Activated T-cell treated with anti-CD3 and anti-CD28 coated beads, Interleukin-2, amount 50 U/mL, for 24 hours (primary cell): ENCODE data around the gene KLRF1.

Experiments
- DNase-seq: peaks from one replicate; pipeline ENCODE4 v3.0.0-alpha.2; 2020
- H3K27ac Mint-ChIP-seq: 2 replicates; pipeline ENCODE4 v1.8.0; 2020; ENCODE audit warnings: mild to moderate bottlenecking, mixed read lengths
- H3K27me3 Mint-ChIP-seq: 2 replicates; pipeline ENCODE4 v1.8.0; 2020; ENCODE audit warnings: mixed read lengths
- H3K36me3 Mint-ChIP-seq: 2 replicates; pipeline ENCODE4 v1.8.0; 2020; ENCODE audit warnings: low read depth, mixed read lengths
- H3K4me1 Mint-ChIP-seq: 2 replicates; pipeline ENCODE4 v1.8.0; 2020; ENCODE audit warnings: low read depth, mixed read lengths
- H3K4me3 Mint-ChIP-seq: 2 replicates; pipeline ENCODE4 v1.8.0; 2020; ENCODE audit warnings: mild to moderate bottlenecking, moderate library complexity, mixed read lengths
- H3K9me3 Mint-ChIP-seq: 2 replicates; pipeline ENCODE4 v1.8.0; 2020; ENCODE audit warnings: mixed read lengths

The KLRF1 gene

DNA sequence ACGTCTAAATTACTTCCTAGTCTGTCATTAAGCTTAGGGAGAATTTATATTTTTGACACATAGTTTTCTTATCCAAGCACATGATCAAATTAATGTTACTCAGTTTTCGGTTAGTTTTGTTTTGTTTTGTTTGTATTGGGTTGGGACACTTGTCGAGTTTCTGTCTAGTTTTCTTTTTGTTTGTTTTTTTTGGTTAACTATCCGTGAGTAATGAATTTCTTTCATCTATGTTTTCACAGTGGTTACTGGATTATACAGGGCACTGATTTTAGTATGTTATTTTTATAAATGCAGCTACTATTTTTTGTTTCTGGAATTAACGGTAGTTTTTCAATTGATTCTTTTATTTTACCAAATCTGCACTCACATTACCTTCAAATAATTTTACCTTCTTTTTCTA, 2.7 kb downstream of the KLRF1 start:
- Mint-ChIP-seq H3K4me3 (no peak overlapping the region), H3K4me1 (no peaks in the 10 kb centered on the region), H3K27me3 (no peaks in the 10 kb centered on the region), H3K9me3 (no peaks in the 10 kb centered on the region), H3K27ac (no peak overlapping the region), H3K36me3 (no peaks in the 10 kb centered on the region)
- no peak for DNase-seq

DNA sequence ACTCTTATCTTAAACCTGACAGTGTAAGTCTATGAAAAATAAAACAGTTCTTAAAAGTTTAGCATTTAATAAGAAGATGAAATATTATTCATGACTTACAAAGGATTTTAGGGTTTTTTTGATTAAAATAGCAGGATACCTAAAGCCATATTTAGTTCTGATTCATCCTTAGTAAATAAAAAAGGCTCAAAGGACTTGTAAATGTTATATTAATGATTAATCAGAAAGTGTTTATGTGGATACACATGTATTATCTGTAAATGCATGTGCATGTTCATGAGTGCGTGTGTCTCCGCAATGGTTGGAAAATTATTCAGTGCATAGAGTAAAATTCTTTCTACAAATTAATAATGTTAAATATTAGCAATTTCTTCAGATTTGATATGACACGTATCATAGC, 4.4 kb downstream of the KLRF1 start:
- no peak for DNase-seq
- no peaks in the 10 kb centered on the region for H3K9me3 Mint-ChIP-seq
- no peaks in the 10 kb centered on the region for H3K36me3 Mint-ChIP-seq
- H3K27ac Mint-ChIP-seq: no peak overlapping the region
- no peaks in the 10 kb centered on the region for H3K4me1 Mint-ChIP-seq
- no peak overlapping the region for H3K4me3 Mint-ChIP-seq
- no peaks in the 10 kb centered on the region for H3K27me3 Mint-ChIP-seq

DNA sequence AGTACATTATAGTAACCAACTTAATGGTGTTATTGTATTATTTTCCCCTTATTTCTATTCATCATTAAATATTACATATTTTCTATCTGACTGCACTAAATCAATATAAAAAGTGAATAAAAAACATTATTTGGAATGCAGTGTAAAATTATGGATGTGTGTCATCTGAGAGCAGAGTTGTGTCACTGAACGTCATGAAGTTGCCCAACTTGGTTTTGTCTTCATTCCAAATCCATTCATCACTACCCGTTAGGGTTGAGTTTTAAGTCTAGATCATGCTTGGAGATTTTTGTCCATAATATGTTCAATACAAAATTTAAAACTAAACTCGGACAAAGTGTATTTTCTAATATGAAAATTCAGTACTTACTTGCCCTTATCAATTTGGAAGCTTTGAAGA, 16.1 kb downstream of the KLRF1 start:
- DNase-seq: no peak
- peaks cover 28% of the 10 kb centered on the region for H3K9me3 Mint-ChIP-seq
- H3K4me3 Mint-ChIP-seq: no peak overlapping the region
- no peak overlapping the region for H3K27ac Mint-ChIP-seq
- no peaks in the 10 kb centered on the region for H3K27me3 Mint-ChIP-seq
- no peaks in the 10 kb centered on the region for H3K36me3 Mint-ChIP-seq
- no peaks in the 10 kb centered on the region for H3K4me1 Mint-ChIP-seq

DNA sequence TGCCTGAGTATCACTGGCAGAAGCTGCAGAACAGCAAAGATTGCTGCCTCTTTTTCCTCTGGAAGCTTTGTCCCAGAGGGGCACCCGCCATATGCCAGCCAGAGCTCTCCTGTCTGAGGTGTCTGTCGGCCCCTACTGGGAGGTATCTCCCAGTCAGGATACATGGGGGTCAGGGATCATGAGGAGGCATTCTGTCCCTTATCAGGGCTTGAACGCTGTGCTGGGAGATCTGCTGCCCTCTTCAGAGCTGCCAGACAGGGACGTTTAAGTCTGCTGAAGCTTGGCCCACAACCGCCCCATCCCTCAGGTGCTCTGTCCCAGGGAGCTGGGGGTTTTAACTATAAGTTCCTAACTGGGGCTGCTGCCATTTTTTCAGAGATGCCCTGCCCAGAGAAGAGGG, 21.6 kb downstream of the KLRF1 start:
- H3K4me3 Mint-ChIP-seq: no peak overlapping the region
- no peak overlapping the region for H3K27ac Mint-ChIP-seq
- H3K36me3 Mint-ChIP-seq: peaks cover 38% of the 10 kb centered on the region
- DNase-seq: no peak
- peaks cover 32% of the 10 kb centered on the region for H3K9me3 Mint-ChIP-seq
- H3K4me1 Mint-ChIP-seq: peaks cover 17% of the 10 kb centered on the region
- no peaks in the 10 kb centered on the region for H3K27me3 Mint-ChIP-seq

DNA sequence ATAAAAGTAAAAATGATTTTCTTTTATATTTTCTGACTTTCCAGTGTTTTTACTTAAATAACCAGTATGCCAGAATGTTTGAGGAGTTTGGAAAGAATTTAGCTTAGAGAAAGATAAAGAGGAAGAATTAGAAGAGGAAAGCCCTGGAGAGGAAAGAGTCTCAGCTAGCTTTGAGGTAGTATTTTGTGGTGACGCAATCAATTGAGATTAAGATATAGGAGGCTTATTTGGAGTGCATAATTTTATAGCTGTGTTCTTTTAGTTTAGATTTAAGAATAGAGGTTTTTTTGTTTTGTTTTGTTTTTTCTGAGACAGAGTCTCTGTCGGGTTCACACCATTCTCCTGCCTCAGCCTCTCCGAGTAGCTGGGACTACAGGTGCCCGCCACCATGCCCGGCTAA, 23.8 kb downstream of the KLRF1 start:
- peaks cover 55% of the 10 kb centered on the region for H3K36me3 Mint-ChIP-seq

DNA sequence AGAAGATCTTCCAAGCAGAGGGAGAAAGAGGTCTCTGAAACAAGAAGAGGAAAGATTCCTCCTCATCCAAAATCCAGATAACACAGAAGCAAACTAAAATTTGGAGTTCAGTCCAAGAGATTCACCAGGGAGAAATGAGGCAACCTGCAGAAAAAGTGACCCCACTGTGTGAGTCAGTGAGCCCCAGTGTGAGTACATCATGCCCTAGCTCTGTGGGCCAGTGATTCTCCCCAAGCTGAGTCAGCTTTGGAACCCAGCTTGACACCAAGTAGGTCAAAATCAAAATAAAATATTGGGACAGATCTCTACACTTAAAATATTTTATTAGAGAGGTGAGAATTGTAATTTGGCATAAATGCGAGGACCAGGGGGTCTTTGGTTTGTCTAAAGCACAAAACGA, 24.6 kb downstream of the KLRF1 start:
- Mint-ChIP-seq H3K4me1 (peaks cover 30% of the 10 kb centered on the region), H3K9me3 (peaks cover 10% of the 10 kb centered on the region), H3K36me3 (peaks cover 63% of the 10 kb centered on the region), H3K27ac (no peak overlapping the region), H3K27me3 (no peaks in the 10 kb centered on the region), H3K4me3 (no peak overlapping the region)
- no peak for DNase-seq

More for the DNA sequence above, 23.8 kb downstream of the KLRF1 start:
- Mint-ChIP-seq H3K27ac (no peak overlapping the region), H3K4me1 (peaks cover 25% of the 10 kb centered on the region), H3K9me3 (peaks cover 19% of the 10 kb centered on the region), H3K27me3 (no peaks in the 10 kb centered on the region), H3K4me3 (no peak overlapping the region)
- no peak for DNase-seq

DNA sequence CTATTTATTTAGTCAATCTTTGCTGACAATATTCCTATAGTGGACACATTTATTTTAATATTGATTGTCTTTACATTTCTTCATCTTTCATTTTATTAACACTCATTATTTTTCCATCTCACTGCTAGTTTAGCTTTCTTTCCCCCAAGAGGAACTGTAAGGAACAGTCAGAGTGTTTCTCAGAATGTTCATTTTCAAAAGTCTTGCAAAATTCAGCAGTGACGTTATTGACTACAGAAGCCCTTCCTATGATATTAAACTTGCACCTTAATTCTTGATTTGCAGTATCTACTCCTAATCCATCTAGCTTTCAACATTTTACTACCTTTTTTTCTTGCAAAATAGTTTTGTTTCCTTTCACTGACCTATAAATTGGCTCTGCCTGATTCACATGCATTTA, 28.9 kb downstream of the KLRF1 start:
- Mint-ChIP-seq H3K4me1 (peaks cover 58% of the 10 kb centered on the region), H3K27ac (no peak overlapping the region), H3K27me3 (no peaks in the 10 kb centered on the region), H3K4me3 (no peak overlapping the region), H3K36me3 (peaks cover 67% of the 10 kb centered on the region), H3K9me3 (no peaks in the 10 kb centered on the region)
- DNase-seq: no peak

DNA sequence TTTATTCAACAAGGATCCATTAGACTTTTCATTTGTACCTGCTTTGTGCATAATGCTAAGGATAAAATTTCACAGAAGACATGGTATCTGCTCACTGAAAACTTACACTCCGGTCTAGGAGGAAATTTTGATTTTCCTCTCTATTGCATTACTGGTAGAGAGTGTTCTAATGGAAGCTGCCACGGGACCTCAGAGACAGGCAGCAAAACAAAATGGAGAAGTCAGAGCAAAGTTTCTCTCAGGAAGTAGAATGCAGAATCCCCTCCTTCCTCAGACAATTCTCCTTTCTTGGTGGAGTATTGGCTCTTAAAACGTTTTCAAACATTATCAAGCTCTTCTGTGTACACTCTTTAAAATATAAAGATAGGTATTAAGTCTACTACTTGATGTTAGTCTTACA, 29.6 kb downstream of the KLRF1 start:
- H3K4me1 Mint-ChIP-seq: peaks cover 64% of the 10 kb centered on the region
- no peak overlapping the region for H3K27ac Mint-ChIP-seq
- H3K4me3 Mint-ChIP-seq: no peak overlapping the region
- H3K36me3 Mint-ChIP-seq: peaks cover 62% of the 10 kb centered on the region
- no peaks in the 10 kb centered on the region for H3K27me3 Mint-ChIP-seq
- DNase-seq: no peak
- H3K9me3 Mint-ChIP-seq: no peaks in the 10 kb centered on the region

DNA sequence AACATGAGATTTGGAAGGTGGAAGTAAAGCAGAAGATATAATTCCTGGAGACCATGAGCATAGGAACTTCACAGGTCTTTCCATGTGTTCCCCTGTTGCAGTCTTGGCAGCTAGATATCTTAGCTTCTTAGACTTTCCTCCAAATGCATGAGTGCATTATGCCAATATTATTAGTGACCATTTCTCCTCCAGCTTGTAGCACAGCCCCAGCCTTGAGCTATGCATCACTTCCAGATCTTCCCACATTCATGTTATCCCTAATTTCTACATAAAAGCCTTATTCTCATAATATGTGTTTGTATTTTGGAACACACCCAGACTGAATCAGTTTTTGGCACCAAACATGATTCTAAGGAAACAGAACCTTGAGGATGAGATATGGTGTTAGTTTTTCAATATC, 30.9 kb downstream of the KLRF1 start:
- Mint-ChIP-seq H3K4me3 (no peak overlapping the region), H3K9me3 (no peaks in the 10 kb centered on the region), H3K4me1 (peaks cover 65% of the 10 kb centered on the region), H3K27ac (no peak overlapping the region), H3K27me3 (no peaks in the 10 kb centered on the region), H3K36me3 (peaks cover 58% of the 10 kb centered on the region)
- no peak for DNase-seq

DNA sequence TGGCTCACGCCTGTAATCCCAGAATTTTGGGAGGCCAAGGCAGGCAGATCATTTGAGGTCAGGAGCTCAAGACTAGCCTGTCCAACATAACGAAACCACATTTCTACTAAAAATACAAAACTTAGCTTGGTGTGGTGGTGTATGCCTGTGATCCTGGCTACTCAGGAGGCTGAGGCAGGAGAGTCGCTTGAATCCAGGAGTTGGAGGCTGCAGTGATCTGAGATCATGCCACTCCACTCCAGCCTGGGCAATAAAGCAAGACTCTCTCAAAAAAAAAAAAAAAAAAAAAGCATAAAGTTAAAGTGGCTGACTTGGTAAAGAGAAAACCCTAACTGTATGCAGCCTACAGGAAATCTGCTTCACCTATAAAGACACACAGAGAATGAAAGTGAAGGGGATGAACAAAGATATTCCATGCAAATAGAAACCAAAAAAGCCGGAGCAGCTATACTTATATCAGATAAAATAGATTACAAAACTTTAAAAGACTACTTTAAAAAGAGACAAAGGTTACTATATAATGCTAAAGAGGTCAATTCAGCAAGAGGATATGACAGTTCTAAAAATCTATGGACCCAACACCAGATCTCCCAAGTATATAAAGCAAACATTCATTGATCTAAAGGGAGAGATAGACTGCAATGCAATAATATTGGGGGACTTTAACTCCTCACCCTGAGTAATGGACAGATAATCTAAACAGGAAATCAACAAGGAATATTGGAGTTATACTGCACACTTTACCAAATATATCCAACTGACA, 37.8 kb downstream of the KLRF1 start:
- peak; percentile 45 for DNase-seq
- peaks cover 32% of the 10 kb centered on the region for H3K36me3 Mint-ChIP-seq
- H3K4me3 Mint-ChIP-seq: peak overlapping the region; percentile 75
- H3K9me3 Mint-ChIP-seq: no peaks in the 10 kb centered on the region
- no peaks in the 10 kb centered on the region for H3K27me3 Mint-ChIP-seq
- peak overlapping the region; percentile 89 for H3K27ac Mint-ChIP-seq
- peaks cover 56% of the 10 kb centered on the region for H3K4me1 Mint-ChIP-seq

DNA sequence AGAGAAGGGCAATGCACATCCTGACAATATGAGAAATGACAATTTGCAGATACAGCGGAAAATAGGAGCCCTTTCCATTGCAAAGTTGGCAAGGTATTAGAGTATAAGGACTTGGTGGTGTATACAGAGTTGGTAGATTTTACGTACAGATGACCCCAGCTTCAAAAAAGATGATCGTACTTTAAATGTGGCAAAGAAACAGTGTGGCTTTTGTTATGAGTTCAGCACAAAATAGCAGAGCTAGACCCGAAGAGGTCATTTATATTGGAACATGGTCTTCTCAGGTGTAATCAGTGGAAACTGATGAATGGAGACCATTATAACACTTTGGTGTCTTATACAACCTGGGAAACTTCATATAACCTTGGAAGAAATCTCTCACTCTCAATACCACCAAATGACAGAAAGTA, 39.6 kb downstream of the KLRF1 start:
- peaks cover 28% of the 10 kb centered on the region for H3K36me3 Mint-ChIP-seq
- no peak for DNase-seq
- H3K27me3 Mint-ChIP-seq: no peaks in the 10 kb centered on the region
- peak overlapping the region; percentile 94 for H3K27ac Mint-ChIP-seq
- H3K9me3 Mint-ChIP-seq: no peaks in the 10 kb centered on the region
- H3K4me3 Mint-ChIP-seq: peak overlapping the region; percentile 82
- H3K4me1 Mint-ChIP-seq: peaks cover 55% of the 10 kb centered on the region

DNA sequence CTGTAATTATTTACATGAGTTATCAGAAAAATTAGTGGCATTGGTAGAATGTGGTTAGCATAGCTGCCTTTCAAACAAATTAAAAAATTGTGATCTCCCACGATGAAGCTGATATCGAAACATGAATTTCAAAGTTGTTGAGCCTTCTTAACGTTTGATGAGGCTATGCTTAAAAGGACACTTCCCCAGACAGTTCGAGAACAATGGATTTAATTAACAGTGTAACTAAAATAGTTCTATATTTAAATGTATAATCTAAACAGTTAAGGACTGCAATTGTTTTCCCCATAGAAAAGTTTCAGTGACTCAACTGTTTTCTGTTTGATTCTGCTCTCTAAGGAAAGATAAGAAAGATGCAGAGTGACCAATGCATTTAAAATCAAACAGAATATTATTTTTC, 40.2 kb downstream of the KLRF1 start:
- Mint-ChIP-seq H3K4me3 (peak overlapping the region; percentile 82), H3K4me1 (peaks cover 54% of the 10 kb centered on the region), H3K9me3 (no peaks in the 10 kb centered on the region), H3K27ac (peak overlapping the region; percentile 94), H3K36me3 (peaks cover 27% of the 10 kb centered on the region), H3K27me3 (no peaks in the 10 kb centered on the region)
- no peak for DNase-seq

DNA sequence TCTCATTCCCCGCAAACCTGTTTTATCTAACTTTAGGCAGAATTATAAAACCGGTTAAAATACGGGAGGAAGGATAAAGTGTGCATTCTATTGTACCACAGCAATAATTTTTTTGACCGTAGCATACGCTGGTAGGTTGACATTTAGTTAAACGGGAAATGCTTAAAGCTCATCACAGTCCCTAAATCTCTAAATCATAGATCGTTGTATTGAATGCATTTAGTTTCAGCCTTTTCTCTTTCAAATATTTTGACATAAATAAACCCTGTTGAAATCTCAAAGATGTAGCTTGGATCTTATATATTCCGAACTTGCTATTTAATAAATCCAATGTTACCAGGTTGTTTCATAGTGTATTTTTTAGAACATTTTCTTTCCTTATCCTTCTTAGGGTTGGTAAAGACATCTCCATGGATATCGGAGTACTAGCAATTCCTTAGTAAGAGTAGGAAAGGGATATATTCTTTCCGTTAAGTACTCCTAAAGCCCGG, 41.1 kb downstream of the KLRF1 start:
- peak overlapping the region; percentile 88 for H3K4me3 Mint-ChIP-seq
- peaks cover 48% of the 10 kb centered on the region for H3K4me1 Mint-ChIP-seq
- H3K27me3 Mint-ChIP-seq: no peaks in the 10 kb centered on the region
- H3K9me3 Mint-ChIP-seq: no peaks in the 10 kb centered on the region
- peak overlapping the region; percentile 99 for H3K27ac Mint-ChIP-seq
- no peak for DNase-seq
- H3K36me3 Mint-ChIP-seq: peaks cover 19% of the 10 kb centered on the region

DNA sequence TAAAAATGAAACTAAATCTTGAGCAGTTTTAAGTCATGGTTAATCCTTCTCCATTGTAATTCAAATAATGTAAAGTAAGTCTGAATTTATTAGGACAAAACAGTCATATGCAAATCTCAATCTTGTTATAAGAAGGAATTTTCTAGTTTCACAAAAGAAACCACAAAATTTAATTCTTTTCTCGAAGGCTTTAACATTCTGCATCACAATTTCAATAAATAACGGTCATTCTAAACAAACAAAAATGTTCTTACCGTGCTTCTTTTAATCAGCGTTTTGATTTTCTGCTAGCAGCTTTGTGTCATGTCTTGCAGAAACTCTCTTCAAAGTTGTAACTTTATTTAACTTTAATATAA, 41.6 kb downstream of the KLRF1 start:
- no peaks in the 10 kb centered on the region for H3K9me3 Mint-ChIP-seq
- no peak for DNase-seq
- H3K4me3 Mint-ChIP-seq: peak overlapping the region; percentile 88
- H3K36me3 Mint-ChIP-seq: peaks cover 14% of the 10 kb centered on the region
- H3K27ac Mint-ChIP-seq: peak overlapping the region; percentile 99
- peaks cover 43% of the 10 kb centered on the region for H3K4me1 Mint-ChIP-seq
- no peaks in the 10 kb centered on the region for H3K27me3 Mint-ChIP-seq

DNA sequence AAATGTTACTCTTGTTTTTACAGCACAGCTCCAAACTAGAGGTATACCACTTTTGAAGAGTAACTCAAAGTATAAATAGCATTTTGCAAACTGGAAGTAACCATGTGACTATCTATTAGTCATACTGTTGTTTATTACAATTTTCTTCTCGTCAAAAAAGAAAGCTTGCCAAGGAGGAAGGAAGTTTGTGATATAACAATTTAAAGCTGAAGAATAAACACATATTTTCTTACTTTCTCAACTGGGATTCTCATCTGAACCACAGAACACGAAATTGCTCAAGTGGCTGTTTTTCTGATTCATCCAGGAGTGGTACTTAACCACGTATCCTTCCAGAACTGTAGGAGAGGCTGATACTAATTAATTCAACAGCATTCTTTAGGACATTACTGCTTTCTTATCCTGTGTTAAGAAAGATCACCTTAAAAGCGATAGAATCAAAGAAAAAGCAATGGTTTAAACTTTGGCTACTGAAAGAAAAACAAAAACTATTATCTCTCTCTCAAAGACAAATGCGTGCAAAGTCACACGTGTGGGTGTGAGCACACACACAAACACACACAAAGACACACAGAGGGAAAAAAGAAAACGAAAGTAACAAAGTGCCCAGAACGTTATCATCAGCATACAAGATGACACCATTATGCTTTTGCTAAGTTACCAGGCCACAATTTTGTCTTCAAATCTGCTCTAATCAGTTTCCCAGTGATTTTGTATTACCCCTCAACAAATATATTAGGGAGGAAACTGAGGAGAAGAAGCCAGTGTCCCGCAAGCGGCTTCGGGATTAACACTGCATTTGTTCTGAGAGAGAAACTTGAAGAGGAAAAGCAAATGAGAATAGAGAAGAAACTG, 42.3 kb downstream of the KLRF1 start, which contains the start of gene CLEC2B:
CLEC2B (minus strand) TSS at position 48 of the 855 bp plus-strand sequence.
- Mint-ChIP-seq H3K9me3 (no peaks in the 10 kb centered on the region), H3K36me3 (peaks cover 11% of the 10 kb centered on the region), H3K27ac (peak within 1 kb of the TSS; percentile 99), H3K4me1 (peaks cover 37% of the 10 kb centered on the region), H3K4me3 (peak within 1 kb of the TSS; percentile 88), H3K27me3 (no peaks in the 10 kb centered on the region)
- DNase-seq: no peak
